CD4-positive, alpha-beta T cell (primary cell): ENCODE results near the gene CMAS. TPM values are rescaled to one million over a fixed set of nuclear protein-coding genes. Genes with fewer than 3 reads are reported as not detected.

Source experiments
- ATAC-seq: fragments of 200-7000 bp; cut with Tn5 transposase; one replicate; pipeline ENCODE4 v1.10.0; 2022; ENCODE audit warnings: mild to moderate bottlenecking; ENCODE audit not compliant: poor library complexity
- CTCF ChIA-PET: fragments of 350-600 bp; sonication (Branson Sonifier 250); formaldehyde crosslinking; loops from one replicate; lab custom pipeline; 2021; ENCODE audit warnings: antibody characterized with exemption, inconsistent platforms; lab: Charles Lee
- POLR2A ChIA-PET: fragments of 350-600 bp; sonication (Branson Sonifier 250); formaldehyde crosslinking; loops from one replicate; lab custom pipeline; 2021; ENCODE audit warnings: antibody characterized with exemption, inconsistent platforms; lab: Charles Lee
- DNase-seq, 14 experiments: peaks; one replicate each; pipeline ENCODE4 v3.0.0-alpha.2; 2013 to 2020; ENCODE audit warnings: mixed read lengths in 2 of 14
- H3K27ac ChIP-seq, 2 donors: one replicate each; pipeline versions ENCODE4 v1.5.1 to v1.7.0; 2013; ENCODE audit warnings: low read length in 2 of 2, low read depth in 1 of 2, mild to moderate bottlenecking in 1 of 2
- H3K27me3 ChIP-seq, 2 experiments: 1 replicate in 1 of 2; 2 replicates in 1 of 2; pipeline versions ENCODE4 v1.6.1 to v1.7.0; 2013; ENCODE audit warnings: low read length in 2 of 2, control low read depth in 1 of 2, mild to moderate bottlenecking in 1 of 2, moderate library complexity in 1 of 2; ENCODE audit not compliant: insufficient read depth in 2 of 2, control insufficient read depth in 1 of 2
- H3K36me3 ChIP-seq: one replicate; pipeline ENCODE4 v1.6.1; 2013; ENCODE audit warnings: low read length, control low read depth; ENCODE audit not compliant: insufficient read depth
- H3K4me1 ChIP-seq: one replicate; pipeline ENCODE4 v1.6.1; 2013; ENCODE audit warnings: low read length, control low read depth; ENCODE audit not compliant: insufficient read depth
- H3K4me3 ChIP-seq: one replicate; pipeline ENCODE4 v1.5.1; 2013; ENCODE audit warnings: mild to moderate bottlenecking, low read length, moderate library complexity
- H3K9me3 ChIP-seq, 2 experiments: 1 replicate in 1 of 2; 2 replicates in 1 of 2; pipeline versions ENCODE4 v1.6.1 to v1.7.0; 2013; ENCODE audit warnings: low read length in 2 of 2, mild to moderate bottlenecking in 2 of 2, control low read depth in 1 of 2, moderate library complexity in 1 of 2; ENCODE audit not compliant: control insufficient read depth in 1 of 2, insufficient read depth in 1 of 2
- H3K27ac Mint-ChIP-seq: one replicate; pipeline ENCODE4 v1.8.0; 2020; ENCODE audit warnings: mixed read lengths
- H3K27me3 Mint-ChIP-seq: one replicate; pipeline ENCODE4 v1.8.0; 2021; ENCODE audit warnings: mixed read lengths
- H3K36me3 Mint-ChIP-seq: one replicate; pipeline ENCODE4 v1.8.0; 2021; ENCODE audit warnings: low read depth, mixed read lengths
- H3K4me1 Mint-ChIP-seq: one replicate; pipeline ENCODE4 v1.8.0; 2021; ENCODE audit warnings: low read depth, mixed read lengths
- H3K4me3 Mint-ChIP-seq: one replicate; pipeline ENCODE4 v1.8.0; 2020; ENCODE audit warnings: mild to moderate bottlenecking, mixed read lengths
- H3K9me3 Mint-ChIP-seq: one replicate; pipeline ENCODE4 v1.8.0; 2020; ENCODE audit warnings: mixed read lengths
- CTCF ChIP-seq: fragments of 200-600 bp; IDR thresholded peaks from one replicate; pipeline ENCODE4 v1.8.0; 2022; ENCODE audit warnings: antibody characterized with exemption, mild to moderate bottlenecking
- intact Hi-C, 2 experiments: fragments of 100-400 bp; cut with DNase I in 1 of 2; cut with micrococcal nuclease in 1 of 2; formaldehyde crosslinking; loops; one replicate each; pipeline versions ENCODE4 v1.15.1 to v1.9.0; 2023 to 2025; cut with DNase I, micrococcal nuclease
- total RNA-seq, 174 experiments: library from RNA in 2 of 174; stranded (reverse) in 2 of 174; gene quantifications; one replicate each; pipeline ENCODE4 v1.2.3 and lab custom pipeline; 2021 to 2026

Gene CMAS
- total RNA-seq, 2 experiments from 2014 or later = 5.5 to 7.0 TPM

- Mint-ChIP-seq H3K36me3 (no peaks in the 10 kb centered on the region), H3K4me1 (peaks cover 18% of the 10 kb centered on the region), H3K27ac (no peak overlapping the region), H3K27me3 (no peaks in the 10 kb centered on the region), H3K9me3 (no peaks in the 10 kb centered on the region), H3K4me3 (no peak overlapping the region)
- Histone ChIP-seq H3K9me3 (peaks cover 0 to 4% of the 10 kb centered on the region in 2 experiments), H3K4me3 (no peak overlapping the region), H3K27me3 (no peaks in the 10 kb centered on the region), H3K27ac (no peak overlapping the region), H3K36me3 (no peaks in the 10 kb centered on the region), H3K4me1 (no peaks in the 10 kb centered on the region)
- no peak for TF ChIP-seq CTCF
- no peak for DNase-seq
- ChIA-PET POLR2A (no interaction called here), CTCF (no interaction called here)
- intact Hi-C loops = no loop called here
- ATAC-seq = no peak
Measured at GRCh38 chr12:22039361-22039760, 6.7 kb upstream of the CMAS start.

- peaks cover 26% of the 10 kb centered on the region for H3K4me1 Mint-ChIP-seq
- Histone ChIP-seq H3K4me1 (peaks cover 7% of the 10 kb centered on the region), H3K4me3 (no peak overlapping the region), H3K36me3 (no peaks in the 10 kb centered on the region), H3K27ac (no peak overlapping the region), H3K9me3 (no peaks in the 10 kb centered on the region), H3K27me3 (no peaks in the 10 kb centered on the region)
- DNase-seq (peak in 1 of 14 experiments; percentile 32), ATAC-seq (no peak)
- no peak for TF ChIP-seq CTCF
- H3K36me3 Mint-ChIP-seq = peaks cover 5% of the 10 kb centered on the region
- intact Hi-C loops = loop anchor here in 1 of 2 experiments (10.0 kb wide), 1 partner anchor 438 kb away; the partner anchor contains the start of gene GYS2
- ChIA-PET POLR2A (no interaction called here), CTCF (no interaction called here)
- H3K4me3 Mint-ChIP-seq = no peak overlapping the region
- no peaks in the 10 kb centered on the region for H3K9me3 Mint-ChIP-seq
- no peaks in the 10 kb centered on the region for H3K27me3 Mint-ChIP-seq
- H3K27ac Mint-ChIP-seq = no peak overlapping the region
Measured at GRCh38 chr12:22042976-22043669, 2.9 kb upstream of the CMAS start.

GRCh38 chr12:22043943-22044342, 2.1 kb upstream of the CMAS start:
- no peak for TF ChIP-seq CTCF
- ChIA-PET POLR2A (no interaction called here), CTCF (no interaction called here)
- intact Hi-C loops = loop anchor here in 1 of 2 experiments (10.0 kb wide), 1 partner anchor 439 kb away; the partner anchor contains the start of gene GYS2
- Histone ChIP-seq H3K27ac (no peak overlapping the region), H3K9me3 (no peaks in the 10 kb centered on the region), H3K36me3 (no peaks in the 10 kb centered on the region), H3K27me3 (no peaks in the 10 kb centered on the region), H3K4me1 (peaks cover 7% of the 10 kb centered on the region), H3K4me3 (no peak overlapping the region)
- peaks cover 34% of the 10 kb centered on the region for H3K4me1 Mint-ChIP-seq
- H3K4me3 Mint-ChIP-seq = peak overlapping the region; percentile 69
- H3K9me3 Mint-ChIP-seq = no peaks in the 10 kb centered on the region
- ATAC-seq (no peak), DNase-seq (no peak)
- peaks cover 6% of the 10 kb centered on the region for H3K36me3 Mint-ChIP-seq
- H3K27me3 Mint-ChIP-seq = no peaks in the 10 kb centered on the region
- no peak overlapping the region for H3K27ac Mint-ChIP-seq
